Muscle layer of duodenum (tissue), 2 donors: ENCODE results near the gene TRNAU1AP.
"Not testable (repeated sequence)": the region's sequence is repeated elsewhere in the genome, so short reads cannot be mapped to it uniquely, and the experiment has no call there.

Experiments
- H3K27ac ChIP-seq: one replicate; pipeline ENCODE4 v1.7.0; 2013; ENCODE audit warnings: mild to moderate bottlenecking, low read length
- H3K27me3 ChIP-seq: one replicate; pipeline ENCODE4 v1.7.0; 2013; ENCODE audit warnings: low read depth, mild to moderate bottlenecking, control low read depth, low read length
- H3K36me3 ChIP-seq, 2 donors: one replicate each; pipeline ENCODE4 v1.7.0; 2013; ENCODE audit warnings: low read length in 2 of 2, control low read depth in 1 of 2, mild to moderate bottlenecking in 1 of 2; ENCODE audit not compliant: insufficient read depth in 2 of 2, control insufficient read depth in 1 of 2
- H3K4me1 ChIP-seq, 2 donors: one replicate each; pipeline ENCODE4 v1.7.0; 2013; ENCODE audit warnings: low read length in 2 of 2, mild to moderate bottlenecking in 2 of 2, control low read depth in 1 of 2, moderate library complexity in 1 of 2; ENCODE audit not compliant: insufficient read depth in 2 of 2, control insufficient read depth in 1 of 2
- H3K4me3 ChIP-seq, 2 donors: one replicate each; pipeline ENCODE4 v1.7.0; 2013; ENCODE audit warnings: low read length in 2 of 2, low read depth in 1 of 2, mild to moderate bottlenecking in 1 of 2
- H3K9me3 ChIP-seq, 2 donors: one replicate each; pipeline ENCODE4 v1.7.0; 2013; ENCODE audit warnings: low read length in 2 of 2, control low read depth in 1 of 2, mild to moderate bottlenecking in 1 of 2; ENCODE audit not compliant: control insufficient read depth in 1 of 2
- donor health status: healthy.

Gene TRNAU1AP

DNA sequence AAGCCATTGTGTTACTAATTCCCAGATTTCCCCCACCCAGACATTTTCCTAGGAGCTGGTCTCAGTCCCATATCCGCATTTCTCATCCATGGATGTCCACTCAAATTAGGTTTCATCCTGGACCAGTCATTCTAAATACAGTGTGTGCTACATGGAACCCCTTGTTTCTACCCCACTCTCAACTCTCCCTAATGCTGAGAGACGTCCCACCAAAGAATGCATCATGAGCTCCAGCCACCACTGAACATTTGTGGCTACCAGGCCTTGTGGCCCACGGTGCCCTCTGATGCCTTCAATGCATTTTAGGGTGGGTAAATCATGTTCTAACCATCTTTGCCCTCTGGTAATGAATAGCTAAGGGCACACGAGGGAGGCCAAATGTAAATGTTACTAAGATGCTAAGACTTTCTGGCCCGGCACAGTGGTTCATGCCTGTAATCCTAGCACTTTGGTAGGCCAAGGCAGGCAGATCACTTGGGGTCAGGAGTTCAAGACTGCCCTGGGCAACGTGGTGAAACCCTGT, 25.9 kb downstream of the TRNAU1AP start:
- Histone ChIP-seq H3K9me3 (no peaks in the 10 kb centered on the region), H3K36me3 (peaks cover 27 to 43% of the 10 kb centered on the region in 2 donors), H3K4me3 (no peak overlapping the region), H3K27me3 (no peaks in the 10 kb centered on the region), H3K4me1 (peaks cover 7 to 16% of the 10 kb centered on the region in 2 donors), H3K27ac (no peak overlapping the region)

DNA sequence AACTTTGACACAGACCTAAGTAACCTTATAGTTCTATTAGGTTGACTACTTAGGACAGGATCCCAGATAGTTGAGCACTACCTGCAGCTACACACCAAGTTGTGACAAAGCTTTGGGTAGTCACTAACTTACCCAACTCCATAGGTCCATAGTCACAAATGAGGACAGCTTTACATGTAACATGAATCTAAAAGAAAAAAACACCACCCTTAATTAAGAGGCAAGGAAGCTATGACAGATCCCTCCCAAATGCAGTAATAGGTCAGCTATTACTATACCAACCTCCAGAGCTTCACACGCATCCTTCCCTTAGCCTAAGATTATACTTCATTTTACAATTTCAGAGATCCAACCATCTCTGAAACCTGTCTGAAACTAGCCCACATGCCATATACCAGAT, 26.5 kb downstream of the TRNAU1AP start:
- H3K27ac ChIP-seq = no peak overlapping the region
- no peaks in the 10 kb centered on the region for H3K9me3 ChIP-seq
- peak overlapping the region in 1 of 2 donors; percentile 3 for H3K4me3 ChIP-seq
- peaks cover 7 to 16% of the 10 kb centered on the region in 2 donors for H3K4me1 ChIP-seq
- peaks cover 27 to 37% of the 10 kb centered on the region in 2 donors for H3K36me3 ChIP-seq
- no peaks in the 10 kb centered on the region for H3K27me3 ChIP-seq

DNA sequence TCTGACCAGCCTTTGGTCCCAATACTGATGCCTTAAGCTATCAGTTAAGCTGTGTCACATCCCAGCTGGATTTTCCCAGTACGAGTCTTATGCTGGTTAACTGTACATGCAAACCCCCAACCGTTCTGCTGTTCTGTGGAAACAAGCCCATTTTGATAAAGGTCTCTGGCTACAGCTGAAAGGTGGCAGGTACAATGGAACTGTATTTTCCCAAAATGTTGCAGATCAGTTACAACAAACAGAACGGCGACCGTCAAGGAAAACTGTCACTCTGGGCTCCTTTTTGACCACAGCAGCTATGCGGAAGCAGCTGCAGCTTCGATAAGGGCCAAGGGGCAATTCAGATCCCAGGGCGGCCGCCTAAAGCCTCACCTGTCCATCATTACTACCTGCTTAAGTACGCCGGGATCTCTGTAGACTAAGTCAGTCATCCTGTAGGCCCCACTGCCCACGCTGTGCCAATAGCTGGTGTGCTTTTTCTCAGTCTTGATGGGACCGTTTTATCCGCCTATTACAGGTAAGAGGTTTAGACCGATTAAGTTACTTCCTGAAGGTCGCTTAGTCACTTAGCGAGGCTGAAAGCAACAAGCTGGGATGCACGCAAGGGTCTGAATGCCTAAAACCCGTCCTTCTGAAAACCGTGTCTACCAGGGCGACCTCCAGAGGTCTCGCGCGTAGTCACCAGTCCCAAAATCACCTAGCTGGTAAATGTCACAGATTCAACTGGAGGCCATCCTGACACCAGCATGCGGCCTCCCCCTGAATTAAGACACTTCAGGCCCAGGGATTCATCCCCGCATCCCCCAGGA, 28.0 kb downstream of the TRNAU1AP start:
- H3K27me3 ChIP-seq = no peaks in the 10 kb centered on the region
- H3K27ac ChIP-seq = peak overlapping the region; percentile 66

DNA sequence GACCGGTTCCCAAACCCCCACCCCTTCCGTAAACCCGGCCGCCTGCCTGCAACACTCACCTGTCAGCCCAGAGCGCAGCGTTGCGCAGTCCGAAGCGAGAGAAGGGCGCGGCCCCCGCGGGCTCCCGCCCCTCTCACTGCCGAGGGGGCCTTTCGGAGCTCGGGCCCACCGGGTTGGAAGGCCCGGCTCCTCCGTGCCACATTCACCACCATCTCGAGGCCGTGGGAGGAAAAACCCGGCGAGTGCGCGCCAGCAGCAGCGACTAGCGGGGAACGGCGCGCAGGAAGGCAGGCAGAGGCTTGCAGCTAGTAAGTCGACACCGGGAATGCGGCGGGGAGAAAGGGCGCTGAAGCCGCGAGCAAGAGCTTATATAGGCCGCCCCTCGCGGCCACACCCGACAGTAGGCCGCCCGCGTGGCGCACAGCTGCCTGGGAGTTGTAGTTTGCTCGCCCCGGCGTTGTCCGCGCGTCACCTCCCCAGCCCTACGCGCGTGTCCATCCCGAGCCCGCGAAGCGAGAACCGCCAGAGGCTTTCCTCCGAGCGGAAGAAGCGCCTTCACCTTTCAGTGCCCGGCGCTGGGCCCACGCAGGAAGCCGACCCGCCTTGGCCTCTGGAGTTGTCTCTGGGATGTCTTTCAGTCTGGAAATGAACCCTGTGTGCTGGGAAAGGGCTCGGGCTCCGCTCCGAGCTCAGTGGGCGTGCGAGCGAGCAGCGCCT, 28.8 kb downstream of the TRNAU1AP start:
- peak overlapping the region; percentile 90 for H3K27ac ChIP-seq
- H3K36me3 ChIP-seq = peaks cover 27 to 30% of the 10 kb centered on the region in 2 donors

More for the DNA sequence above, 28.0 kb downstream of the TRNAU1AP start:
- Histone ChIP-seq H3K4me1 (peaks cover 7 to 16% of the 10 kb centered on the region in 2 donors), H3K9me3 (no peaks in the 10 kb centered on the region), H3K36me3 (peaks cover 27 to 30% of the 10 kb centered on the region in 2 donors), H3K4me3 (peak overlapping the region; percentile 87 to 96)

DNA sequence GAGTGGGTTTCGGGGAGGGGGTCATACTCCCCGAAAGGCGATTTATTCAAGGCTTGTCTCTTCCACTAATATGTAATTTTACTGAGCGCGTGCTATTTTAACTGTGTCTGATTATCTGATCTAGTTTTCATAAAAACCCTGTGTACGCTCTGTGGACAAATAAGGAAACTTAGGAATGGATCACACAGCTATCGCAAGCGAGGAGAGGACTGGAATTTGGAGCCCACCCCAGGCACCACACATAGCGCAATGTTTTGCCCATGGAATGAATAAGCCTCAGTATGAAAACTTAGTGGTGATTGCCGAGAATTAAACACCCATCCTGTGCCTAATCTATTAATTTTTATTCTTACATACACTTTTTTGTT, 29.3 kb downstream of the TRNAU1AP start:
- peak overlapping the region; percentile 90 for H3K27ac ChIP-seq
- peak overlapping the region; percentile 87 to 96 for H3K4me3 ChIP-seq
- peaks cover 23 to 26% of the 10 kb centered on the region in 2 donors for H3K36me3 ChIP-seq
- H3K27me3 ChIP-seq = no peaks in the 10 kb centered on the region
- peaks cover 7 to 16% of the 10 kb centered on the region in 2 donors for H3K4me1 ChIP-seq
- H3K9me3 ChIP-seq = no peaks in the 10 kb centered on the region

More for the DNA sequence above, 28.8 kb downstream of the TRNAU1AP start:
- H3K9me3 ChIP-seq = no peaks in the 10 kb centered on the region
- peak overlapping the region; percentile 87 to 96 for H3K4me3 ChIP-seq
- H3K27me3 ChIP-seq = no peaks in the 10 kb centered on the region
- H3K4me1 ChIP-seq = peaks cover 7 to 16% of the 10 kb centered on the region in 2 donors

DNA sequence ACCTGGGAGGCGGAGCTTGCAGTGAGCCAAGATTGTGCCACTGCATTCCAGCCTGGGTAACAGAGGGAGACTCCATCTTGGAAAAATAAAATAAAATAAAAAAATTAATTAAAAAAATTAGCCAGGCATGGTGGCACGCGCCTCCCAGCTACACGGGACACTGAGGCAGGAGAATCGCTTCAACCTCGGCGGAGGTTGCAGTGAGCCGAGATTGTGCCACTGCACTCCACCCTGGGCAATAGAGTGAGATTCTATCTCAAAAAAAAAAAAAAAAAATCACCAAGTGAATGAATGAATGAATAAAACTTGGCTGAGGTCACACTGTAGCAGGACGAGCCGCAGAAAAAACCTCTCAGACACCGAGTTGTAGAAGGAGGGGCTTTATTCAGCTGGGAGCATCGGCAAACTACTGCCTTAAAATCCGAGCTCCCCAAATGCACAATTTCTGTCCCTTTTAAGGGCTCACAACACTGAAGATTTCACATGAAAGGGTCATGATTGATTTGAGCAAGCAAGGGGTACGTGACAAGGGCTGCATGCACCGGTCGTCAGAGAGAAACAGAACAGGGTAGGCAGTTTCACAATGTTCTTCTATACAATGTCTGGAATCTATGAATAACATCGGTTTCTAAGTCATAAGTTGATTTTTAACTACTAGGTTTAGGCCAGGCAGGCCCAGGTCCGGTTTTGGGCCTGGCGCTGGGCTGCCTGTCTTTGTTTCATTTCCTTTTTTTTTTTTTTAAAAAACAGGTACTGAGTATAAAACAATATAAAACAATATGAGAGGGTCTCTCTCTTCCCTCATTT, 33.9 kb downstream of the TRNAU1AP start:
- not testable (repeated sequence) for H3K36me3 ChIP-seq, H3K9me3 ChIP-seq, H3K27ac ChIP-seq, H3K4me1 ChIP-seq, H3K4me3 ChIP-seq, H3K27me3 ChIP-seq

DNA sequence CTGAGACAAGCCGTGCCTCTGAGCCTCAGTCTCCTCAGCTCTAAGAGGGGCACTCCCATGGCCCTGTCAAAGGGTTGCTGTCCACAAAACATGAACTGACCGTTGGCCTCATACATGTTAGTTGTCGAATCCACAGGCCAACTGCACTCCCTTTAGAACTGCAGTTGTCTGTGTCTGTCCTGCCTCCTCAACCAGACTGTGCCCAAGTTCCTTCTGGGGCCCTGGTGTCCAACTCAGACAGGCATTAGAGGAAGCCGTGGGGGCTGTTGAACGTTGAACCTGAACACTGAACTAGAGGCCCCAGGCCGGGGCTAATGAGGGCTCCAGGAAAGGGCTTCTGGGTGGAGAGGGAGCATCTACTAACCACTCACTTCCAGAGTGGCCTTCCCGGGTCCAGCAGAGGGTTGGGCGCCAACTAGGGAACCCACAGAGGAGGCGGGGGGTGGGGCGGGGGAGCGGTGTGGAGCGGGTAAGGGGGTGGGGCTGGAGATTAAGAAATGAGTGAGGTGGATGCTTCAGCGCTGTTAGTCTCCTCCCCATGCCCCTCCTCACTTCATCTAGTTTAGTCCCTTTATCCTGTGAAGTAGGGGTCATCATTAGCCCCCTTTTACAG, 38.9 kb downstream of the TRNAU1AP start, which contains the start of gene RAB42:
TSS of gene RAB42 (plus strand) at position 558 of the 613 bp plus-strand sequence. CDS start 247 bp downstream, outside the sequence.
- Histone ChIP-seq H3K36me3 (no peaks in the 10 kb centered on the region), H3K9me3 (no peaks in the 10 kb centered on the region), H3K4me1 (peaks cover 0 to 5% of the 10 kb centered on the region in 2 donors), H3K4me3 (peak within 1 kb of the TSS; percentile 57 to 66), H3K27ac (no peak within 1 kb of the TSS), H3K27me3 (no peaks in the 10 kb centered on the region)

DNA sequence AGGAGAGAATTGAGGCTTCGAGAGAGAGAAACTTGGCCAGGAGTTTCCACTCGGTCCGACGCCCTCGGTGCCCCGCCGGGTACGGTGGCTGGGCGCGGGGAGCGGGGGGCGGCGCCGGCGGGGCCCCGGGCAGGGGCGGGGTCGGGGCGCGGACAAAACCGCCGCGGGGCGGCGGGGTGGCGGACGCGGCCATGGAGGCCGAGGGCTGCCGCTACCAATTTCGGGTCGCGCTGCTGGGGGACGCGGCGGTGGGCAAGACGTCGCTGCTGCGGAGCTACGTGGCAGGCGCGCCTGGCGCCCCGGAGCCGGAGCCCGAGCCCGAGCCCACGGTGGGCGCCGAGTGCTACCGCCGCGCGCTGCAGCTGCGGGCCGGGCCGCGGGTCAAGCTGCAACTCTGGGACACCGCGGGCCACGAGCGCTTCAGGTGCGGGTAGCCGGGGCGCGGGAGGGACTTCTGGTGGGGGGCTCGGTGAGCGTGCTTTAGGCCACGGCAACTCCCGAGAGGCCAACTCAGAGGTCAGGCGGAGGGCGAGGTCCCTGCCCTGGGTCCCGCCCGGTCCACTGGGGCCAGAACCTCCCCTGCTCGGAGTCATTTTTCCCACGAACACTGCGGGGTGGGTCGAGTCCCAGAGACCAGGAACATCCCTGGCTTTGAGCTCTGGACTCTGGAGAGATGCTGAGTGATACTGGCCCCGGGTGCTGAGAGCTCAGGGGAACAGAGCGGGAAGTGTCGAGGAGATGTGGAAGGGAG, 39.6 kb downstream of the TRNAU1AP start:
- no peak overlapping the region for H3K27ac ChIP-seq
- peaks cover 0 to 5% of the 10 kb centered on the region in 2 donors for H3K4me1 ChIP-seq
- no peaks in the 10 kb centered on the region for H3K36me3 ChIP-seq
- no peaks in the 10 kb centered on the region for H3K27me3 ChIP-seq
- peak overlapping the region; percentile 57 to 66 for H3K4me3 ChIP-seq
- no peaks in the 10 kb centered on the region for H3K9me3 ChIP-seq

DNA sequence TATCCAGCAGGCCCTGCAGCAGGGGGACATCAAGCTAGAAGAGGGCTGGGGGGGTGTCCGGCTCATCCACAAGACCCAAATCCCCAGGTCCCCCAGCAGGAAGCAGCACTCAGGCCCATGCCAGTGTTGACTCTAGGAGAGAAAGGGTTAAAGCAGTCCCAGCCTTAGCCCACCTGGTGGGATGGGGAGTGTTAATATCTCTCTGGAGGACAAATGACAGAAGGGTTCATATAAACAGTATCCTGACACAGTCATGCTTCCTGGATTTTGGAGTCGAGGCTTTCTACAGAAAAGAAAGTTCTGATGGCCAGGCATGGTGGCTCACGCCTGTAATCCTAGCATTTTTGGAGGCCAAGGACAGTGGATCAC, 41.1 kb downstream of the TRNAU1AP start:
- H3K9me3 ChIP-seq, H3K4me1 ChIP-seq, H3K4me3 ChIP-seq, H3K36me3 ChIP-seq, H3K27me3 ChIP-seq, H3K27ac ChIP-seq: not testable (repeated sequence)

DNA sequence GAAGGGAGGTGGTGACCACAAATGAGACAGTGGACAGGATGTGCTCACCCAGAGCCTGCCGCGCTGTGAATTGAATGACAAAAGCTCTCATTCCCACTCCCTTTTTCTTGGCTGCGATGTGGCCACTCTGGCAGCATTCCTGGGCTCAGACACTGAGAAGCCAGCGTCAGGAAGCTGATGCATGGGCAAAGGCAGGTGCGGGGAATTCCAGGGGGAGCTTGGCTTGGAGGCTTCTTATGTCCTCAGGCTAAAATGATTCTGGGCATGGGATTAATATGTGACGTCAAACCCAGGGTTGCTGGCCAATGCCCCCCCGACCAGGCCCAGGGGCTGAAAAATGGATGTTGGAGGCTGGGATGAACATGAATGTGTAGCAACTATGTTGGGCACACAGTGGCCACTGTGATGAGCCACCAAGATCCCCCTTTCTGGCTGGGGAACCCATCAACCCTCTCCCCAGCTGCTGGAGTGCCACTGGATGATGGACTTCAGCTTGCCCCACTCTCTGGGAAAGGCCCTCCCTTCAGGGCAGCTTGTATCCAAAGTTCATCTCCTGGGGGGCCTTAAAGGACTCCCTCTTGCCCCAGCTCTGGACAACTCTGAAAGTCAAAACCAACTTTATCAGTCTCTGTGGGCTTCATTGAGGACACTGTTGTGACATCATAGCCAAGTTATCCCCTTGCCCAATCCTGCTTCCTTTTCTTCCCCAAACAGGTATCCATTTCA, 42.0 kb downstream of the TRNAU1AP start:
- not testable (repeated sequence) for H3K4me3 ChIP-seq, H3K36me3 ChIP-seq, H3K9me3 ChIP-seq, H3K4me1 ChIP-seq, H3K27ac ChIP-seq, H3K27me3 ChIP-seq
